Activated T-cell treated with anti-CD3 and anti-CD28 coated beads for 48 hours (primary cell): ENCODE measurements around the gene MEF2B.
"Not testable (repeated sequence)": the region's sequence is repeated elsewhere in the genome, so short reads cannot be mapped to it uniquely, and the experiment has no call there.

Experiments used
- DNase-seq: peaks from one replicate; pipeline ENCODE4 v3.0.0-alpha.2; 2020; ENCODE audit warnings: low read depth

Gene MEF2B

DNA sequence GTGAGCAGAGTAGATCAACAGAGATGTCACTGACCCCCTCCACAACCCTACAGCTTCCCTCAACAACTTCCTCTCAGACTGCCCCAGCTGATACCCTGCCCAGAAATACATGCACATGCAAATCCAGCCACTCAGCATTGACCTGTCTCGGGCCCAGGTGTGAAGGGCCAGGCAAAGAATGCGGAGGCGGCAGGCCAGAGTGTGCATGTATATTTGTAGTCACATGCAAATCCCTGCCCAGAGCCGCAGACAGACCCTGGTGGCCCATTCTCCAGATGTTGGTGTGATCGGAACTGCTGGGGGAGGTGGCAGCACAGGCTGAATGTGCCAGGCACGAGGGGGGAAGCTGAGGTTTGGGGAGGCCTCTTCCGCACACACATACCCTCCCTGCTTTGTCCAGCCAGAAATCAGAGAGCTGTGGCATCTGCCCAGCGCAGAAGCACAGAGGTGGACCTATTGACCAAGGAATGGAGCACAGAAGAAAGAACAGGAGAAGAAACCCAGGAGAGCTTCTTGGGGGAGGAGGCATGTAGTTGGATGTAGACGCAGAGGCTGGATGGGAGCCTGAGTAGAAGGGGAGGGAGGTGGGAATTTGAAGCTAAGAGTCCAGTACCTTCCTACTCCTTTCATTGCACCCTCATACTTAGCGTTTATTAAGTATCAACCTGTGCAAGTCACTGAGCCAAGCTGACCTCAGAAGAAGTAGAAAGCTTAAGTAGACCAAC lies 14.4 kb downstream of the MEF2B start:
- DNase-seq: no peak

DNA sequence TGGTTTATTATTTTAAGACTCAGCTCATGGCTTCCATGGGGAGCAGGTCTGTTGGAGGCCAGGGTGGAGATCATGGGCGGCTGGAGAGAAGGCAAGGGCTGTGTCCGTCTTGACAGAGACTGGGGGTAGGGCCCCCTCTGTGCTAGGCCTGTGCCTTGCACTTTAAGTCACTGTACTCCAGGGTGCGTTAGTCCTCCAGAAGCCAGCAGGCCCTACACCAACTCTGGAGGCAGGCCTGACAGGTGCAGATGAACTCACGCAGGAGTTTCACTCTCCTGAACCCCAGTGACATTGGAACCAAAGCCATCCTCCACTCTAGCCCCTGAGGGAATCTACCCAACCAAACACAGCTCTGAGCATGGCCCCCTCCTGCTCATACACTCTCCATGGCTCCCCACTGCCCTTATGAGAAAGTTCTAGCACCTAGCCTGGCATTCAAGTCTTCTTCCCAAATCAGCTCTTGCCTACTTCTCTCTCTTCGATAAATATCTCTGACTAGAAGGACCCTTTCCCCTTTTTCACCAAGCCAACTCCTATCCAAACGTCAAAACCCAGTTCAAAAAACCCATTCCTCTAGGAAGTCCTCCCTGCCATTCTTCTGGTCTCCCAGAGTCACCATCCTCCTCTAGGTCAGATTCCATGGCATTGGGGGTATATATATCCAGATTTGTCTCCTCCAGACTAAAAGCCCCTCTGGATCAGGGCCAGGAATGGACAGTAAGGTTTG lies 15.1 kb downstream of the MEF2B start:
- DNase-seq: no peak

DNA sequence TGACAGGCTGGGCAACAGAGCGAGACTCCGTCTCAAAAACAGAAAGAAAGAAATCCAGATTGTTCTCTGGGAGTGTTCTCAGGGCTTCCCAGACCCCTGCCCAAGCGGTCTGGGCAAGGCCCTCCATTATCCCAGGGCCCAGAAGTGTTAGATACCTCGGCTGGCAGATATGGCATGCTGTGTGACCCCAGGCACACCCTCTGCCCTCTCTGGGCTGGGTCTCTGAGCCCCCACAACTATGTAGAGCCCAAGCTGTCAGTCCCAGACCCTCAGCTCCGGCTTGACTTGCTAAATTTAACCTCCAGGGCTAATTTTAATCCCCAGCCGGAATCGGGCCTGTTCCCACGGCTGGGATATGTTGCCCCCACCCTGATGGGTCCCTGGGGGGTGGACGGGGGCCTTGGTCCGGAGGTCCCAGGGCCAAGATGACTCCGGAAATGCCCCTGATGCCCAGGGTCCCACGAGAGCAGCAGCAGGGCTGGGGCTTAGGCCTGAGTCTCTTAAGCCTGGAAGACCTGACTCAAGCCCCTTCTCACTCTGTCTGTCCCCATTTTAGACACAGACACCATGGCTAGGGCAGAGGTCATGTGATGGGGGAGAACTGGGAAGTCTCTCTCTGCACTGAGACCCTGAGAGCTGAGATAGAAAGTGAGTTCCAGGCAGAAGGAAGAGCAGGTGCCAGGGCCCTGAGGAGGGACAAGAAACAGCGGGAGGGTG lies 17.2 kb downstream of the MEF2B start:
- no peak for DNase-seq

DNA sequence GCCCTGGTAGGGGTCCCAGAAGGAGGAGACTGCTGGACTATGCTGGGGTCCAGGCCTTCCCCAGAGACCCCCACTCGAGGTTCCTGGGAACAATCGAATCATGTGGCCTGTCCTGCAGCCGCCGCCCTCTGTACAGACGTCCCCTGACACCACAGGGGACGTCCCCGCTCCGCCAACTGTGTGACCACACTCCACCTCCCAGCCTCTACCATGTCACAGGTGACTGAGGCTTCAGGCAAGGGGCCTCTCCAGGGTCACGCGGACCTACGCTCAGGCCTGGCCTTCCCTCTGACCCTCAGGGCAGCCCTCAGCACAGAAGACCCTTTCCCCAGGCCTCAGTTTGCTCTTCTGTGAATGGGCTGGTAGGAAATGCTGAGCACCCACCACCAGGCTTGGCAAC lies 18.6 kb downstream of the MEF2B start:
- DNase-seq: no peak

DNA sequence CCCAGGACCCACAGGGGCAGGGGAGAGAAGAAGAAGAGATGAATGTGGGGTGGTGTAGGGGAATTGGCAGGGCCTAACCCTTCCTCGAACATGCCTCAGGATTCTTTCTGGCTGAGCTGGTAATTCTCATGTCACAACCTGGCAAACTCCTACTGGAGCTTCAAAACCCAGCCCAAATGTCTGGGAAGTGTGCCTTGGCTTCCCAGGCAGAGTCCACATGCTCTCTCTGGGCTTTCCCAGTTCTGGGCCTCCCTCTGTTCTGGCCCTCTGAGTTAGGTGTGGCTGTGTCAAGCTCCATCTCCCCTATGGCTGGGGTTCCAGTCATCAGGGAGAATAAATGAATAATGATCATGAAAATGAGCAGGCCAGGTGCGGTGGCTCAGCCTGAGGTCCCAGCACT lies 20.6 kb downstream of the MEF2B start:
- no peak for DNase-seq

DNA sequence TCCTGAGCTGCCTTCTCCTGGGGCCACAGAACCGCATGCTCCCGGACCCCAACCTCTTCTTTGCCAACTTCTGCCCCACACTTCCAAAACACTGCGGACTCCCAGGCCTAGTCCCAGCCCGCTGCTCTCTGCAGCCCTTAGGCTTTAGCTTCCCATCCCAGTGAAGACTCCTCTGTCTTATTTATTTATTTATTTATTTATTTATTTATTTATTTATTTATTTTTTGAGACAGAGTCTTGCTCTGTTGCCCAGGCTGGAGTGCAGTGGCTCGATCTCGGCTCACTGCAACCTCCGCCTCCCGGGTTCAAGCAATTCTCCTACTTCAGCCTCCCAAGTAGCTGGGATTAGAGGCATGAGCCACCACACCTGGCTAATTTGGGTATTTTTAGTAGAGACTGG lies 21.6 kb downstream of the MEF2B start:
- not testable (repeated sequence) for DNase-seq

DNA sequence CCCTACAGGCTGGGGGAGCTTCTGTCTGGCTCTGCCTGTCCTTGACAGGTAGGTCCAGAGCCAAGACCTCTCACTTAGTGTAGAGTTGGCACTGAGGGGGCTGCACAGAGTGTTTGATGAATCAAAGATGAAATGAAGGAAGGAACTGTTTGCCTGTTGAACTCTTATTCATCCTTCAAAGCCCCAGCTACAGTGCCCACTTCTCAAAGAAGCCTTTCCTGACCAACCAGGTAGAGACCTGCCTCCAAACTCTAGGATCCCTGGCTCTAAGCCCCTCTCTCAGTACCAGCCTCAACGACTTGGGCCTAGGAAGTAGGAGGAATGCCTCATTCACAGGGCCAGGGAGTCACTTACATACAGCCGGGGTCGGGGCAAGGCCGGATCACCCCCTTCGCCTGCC lies 22.7 kb downstream of the MEF2B start:
- no peak for DNase-seq

DNA sequence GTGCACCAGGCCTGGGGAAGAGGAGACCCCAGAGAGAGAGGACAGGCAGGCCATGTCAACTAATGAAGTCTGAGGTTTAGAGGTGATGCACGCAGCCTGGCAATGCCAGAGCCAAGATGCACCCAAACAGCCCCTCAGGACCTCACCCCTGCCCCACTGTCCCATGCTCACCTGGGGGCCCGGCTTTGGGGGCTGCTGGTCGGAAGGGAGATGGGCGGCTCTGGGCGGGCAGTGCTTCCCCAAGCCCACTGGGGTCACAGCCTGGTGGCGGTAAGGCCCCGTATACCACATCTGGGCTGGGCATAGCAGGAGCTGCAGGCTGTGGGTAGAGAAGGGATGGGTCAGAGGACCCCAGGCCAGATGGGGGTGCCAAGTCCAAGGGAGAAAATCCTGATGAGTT lies 23.2 kb downstream of the MEF2B start:
- DNase-seq: no peak

DNA sequence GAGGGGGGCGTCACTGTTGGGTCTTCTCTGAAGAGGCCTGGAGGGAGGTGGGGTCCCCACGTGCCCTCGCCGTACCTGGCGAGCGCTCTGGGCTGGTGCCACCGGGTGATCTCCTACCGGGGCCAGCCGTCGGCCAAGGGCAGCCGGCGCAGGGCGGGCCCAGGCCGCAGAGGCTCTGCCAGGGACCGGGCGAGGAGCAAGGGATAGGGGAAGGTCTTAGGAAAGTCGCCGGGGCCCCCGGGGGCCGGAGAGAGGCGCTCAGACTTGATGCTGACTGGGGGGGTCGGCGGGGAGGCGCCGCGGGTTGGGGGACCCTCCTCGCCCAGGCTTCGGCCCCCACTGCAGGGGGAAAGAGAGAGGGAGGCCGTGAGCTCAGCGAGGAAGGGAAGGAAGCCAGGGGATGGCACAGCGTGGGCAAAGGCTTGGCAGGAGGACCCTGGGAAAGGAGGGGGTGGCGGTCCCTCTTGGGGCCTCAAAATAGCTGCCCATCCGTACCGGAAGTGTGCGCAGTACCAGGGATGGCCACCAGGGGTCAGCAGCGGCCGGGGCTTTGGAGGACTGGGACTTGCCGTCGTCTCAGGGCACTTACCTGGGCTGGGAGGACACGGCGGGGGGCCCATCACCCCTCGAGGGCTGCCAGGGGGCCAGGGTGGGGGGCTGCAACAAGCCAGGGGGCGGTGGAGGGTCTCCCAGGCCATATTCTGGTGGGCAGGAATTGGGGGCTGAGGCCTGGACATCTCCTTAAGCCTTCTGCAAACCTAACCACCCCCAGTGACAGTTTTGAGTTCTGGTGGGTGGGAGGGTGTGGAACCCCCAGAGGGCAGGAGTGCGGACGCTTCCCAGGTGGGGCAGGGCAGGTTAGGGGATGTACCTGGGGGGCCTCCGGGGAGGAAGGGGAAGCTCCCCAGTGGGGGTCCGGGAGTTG lies 24.1 kb downstream of the MEF2B start:
- peak; percentile 80 for DNase-seq

DNA sequence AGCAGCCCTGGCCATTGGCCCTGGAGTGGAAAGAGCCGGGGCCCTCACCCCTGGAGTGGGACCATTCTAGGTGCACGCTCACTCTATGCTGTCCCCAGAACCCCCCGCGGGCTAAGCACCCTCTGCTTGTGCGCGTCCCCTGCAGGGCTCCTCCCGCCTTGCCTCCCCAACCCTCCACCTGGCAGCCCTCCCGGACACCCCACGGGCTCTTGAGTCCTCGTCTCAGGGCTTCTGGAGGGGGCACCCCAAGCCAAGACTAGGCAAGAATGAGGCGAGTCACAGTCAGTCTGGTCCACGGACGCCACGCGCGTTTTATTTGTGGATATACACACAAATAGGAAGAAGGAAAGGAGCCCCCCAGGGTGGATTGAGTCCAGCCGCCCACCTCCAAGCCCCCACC lies 24.8 kb downstream of the MEF2B start:
- DNase-seq: no peak

DNA sequence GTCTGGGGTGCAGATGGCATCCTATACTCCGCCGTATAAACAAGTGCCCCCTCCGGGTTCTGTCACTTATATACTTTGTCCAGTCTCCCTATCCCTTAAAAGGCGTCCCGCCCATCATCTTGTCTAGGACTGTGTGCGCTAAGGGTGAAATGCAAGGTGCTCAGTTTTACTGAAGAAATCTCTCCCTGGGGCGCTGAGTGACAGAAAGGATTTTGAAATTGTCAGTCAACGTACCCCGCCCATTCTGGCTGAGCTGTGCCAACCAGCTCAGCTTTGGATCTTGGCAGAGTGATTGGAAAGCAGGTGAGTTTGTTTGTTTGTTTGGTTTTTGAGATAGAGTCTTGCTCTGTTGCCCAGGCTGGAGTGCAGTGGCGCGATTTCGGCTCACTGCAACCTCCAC lies 27.7 kb downstream of the MEF2B start:
- no peak for DNase-seq

DNA sequence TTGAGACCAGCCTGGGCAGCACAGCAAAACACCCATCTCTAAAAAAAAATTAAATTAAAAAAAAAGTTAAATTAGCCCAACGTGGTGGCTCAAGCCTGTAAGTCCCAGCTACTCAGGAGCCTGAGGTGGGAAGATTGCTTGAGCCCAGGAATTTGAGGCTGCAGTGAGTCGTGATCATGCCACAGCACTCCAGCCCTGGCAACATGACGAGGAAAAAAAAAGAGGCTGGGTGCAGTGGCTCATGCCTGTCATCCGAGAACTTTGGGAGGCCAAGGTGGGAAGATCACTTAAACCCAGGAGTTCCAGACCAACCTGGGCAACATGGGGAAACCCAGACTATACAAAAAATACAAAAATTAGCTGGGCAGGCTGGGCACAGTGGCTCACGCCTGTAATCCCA lies 29.6 kb downstream of the MEF2B start:
- no peak for DNase-seq

DNA sequence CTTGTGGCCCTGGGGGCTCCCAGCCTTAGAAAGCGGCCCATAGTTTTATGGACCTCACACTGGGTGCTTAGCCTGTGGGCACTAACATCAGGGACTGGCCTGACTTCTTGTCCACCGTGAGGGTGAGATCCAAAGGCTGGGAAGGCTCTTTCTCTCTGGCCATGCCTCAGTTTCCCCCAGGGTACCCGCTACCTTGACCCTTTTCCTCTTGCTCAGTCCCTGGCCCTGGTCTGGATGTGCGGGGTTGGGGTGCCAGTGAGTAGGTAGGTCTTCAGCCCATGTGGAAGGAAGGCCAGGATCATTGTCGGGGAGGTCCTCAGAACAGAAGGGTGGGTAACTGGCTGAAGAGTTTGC lies 30.2 kb downstream of the MEF2B start:
- no peak for DNase-seq

DNA sequence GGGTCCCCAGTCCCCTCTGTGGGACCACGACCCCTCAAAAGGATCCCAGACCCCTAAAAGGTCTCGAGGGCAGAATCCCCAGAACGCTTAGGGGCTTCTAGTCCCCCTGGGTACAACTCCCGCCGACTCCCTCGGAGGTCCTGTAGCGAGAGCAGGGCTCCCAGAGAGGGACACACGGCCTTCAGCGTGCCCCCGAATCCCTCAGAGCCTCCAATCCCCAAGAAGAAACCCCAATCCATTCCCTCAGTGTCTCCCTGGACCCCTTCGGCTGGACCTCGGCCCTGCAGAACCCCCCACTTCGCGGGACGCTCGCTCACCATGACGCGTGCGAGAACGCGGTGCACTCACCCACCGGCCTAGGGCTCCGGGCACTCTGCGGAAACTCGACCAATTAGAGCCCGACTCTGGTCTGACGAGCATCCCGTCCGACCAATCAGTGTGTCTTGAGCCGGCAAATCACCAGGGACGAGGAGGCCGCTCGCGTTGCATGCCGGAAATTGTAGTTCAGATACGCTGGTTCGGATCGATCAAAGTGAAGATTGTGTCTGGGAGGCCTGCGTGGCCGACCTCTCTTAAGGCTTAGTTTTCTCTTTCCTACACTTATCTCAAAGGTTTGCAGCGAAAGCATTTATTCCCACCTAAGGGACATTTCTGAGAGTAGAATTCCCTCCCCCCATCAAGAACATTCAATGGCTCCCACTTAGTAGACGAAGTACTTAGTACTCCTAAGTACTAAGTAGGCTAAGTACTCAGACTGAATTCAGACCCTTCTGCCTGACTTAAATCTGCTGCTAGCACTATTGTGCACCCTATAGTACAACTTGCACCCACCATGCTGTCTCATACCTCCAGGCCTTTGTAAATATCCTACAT lies 31.7 kb downstream of the MEF2B start, which contains the start of gene TMEM161A:
TSS of gene TMEM161A (minus strand) at position 370 of the 873 bp plus-strand sequence. CDS start at position 320, 50 bp downstream.
- DNase-seq: peak; percentile 93

DNA sequence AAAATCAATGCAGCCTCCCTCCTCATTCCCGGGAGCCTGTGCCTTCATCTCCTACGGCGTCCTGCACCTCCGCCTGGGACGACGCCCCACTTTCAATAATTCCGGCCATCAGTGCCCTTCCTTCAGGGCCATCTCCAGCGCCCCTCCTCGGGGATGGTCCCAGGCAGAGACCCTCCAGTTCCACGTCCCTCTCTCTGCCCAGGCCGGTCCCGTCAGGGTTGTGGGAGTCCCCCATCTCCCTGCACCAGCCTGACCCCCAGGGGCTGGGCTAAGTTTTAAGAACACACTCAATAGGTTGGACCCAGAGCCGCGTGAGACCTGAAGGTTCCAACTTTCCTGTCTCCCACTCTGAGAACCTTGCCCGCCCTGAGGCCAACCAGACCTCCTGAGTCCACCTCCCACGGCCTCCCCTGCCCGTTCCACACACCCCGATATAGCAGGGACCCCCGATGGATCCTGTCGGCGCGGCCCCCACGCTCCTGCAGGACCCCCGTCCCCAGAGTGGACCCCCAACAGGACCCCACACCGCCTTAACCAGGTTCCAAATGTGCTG lies 32.4 kb downstream of the MEF2B start:
- no peak for DNase-seq

DNA sequence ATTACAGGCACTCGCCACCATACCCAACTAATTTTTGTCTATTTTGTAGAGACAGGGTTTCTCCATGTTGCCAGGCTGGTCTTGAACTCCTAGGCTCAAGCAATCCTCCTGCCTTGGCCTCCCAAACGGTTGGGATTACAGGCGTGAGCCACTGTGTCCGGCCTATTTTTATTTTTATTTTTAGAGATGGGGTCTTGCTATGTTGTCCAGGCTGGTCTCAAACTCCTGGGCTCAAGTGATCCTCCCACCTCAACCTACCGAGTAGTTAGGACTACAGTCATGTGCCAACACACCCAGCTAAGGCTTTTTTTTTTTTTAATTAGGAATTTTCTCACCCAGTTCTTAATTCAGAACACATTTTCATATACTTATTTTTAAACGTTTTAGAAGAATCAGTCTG lies 34.4 kb downstream of the MEF2B start:
- not testable (repeated sequence) for DNase-seq

DNA sequence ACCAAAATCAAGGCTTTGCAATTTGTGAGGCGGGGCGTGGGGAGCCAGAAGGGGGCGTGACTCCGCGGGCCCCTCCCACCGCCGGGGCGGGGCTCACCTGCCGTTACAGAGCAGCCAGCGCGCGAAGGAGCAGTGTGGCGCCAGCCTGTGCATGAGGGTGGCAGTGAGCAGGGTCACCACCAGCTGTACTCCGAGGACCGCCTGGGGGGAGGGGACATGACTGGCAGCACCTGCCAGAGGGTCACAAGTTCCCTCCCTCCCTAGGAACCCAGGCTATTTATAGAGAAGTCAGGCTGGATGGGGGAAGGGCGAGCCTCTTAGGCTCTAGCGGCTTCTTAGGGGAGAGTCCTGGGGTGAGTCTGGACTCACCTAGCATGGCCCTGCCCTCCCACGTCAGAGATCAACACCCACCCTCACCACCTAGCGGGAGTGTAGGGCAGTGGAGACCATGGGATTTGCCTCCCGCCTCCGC lies 35.3 kb downstream of the MEF2B start:
- peak; percentile 43 for DNase-seq

DNA sequence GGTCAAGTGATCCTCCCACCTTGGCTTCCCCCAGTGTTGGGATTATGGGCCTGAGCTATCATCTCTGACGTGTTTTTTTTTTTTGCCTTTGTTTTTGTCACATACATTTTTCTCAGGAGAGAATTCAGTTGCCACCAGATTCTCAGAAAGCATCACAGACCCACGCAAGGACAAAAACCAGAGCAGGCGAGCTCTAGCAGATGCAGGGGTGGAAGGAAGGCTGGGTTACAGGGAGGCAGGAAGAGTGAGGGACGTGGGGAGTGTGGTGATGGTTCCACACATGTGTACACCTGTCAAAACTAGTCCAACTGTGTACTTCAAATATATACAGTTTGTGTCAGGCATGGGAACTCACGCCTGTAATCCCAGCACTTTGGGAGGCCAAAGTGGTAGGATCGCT lies 36.1 kb downstream of the MEF2B start:
- no peak for DNase-seq

DNA sequence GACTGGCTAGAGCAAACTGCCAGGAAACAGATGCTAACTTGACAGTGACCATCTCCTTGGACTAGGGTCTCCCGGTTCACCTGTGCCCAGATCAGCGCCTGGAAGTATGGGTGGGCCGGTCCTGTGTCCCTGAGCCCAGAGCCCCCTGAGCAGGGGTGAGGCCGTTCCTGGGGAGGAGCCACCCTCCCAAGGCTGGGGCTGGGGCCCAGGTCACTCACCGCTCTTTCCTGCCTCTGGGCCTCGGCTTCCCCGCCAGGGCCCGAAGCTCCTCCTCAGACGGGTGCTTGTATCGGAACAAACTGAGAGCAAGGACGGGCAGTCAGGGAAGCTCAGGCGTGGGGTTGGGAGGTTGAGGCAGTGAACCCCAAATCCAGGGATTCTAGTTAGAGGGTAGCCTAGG lies 37.2 kb downstream of the MEF2B start:
- DNase-seq: no peak

DNA sequence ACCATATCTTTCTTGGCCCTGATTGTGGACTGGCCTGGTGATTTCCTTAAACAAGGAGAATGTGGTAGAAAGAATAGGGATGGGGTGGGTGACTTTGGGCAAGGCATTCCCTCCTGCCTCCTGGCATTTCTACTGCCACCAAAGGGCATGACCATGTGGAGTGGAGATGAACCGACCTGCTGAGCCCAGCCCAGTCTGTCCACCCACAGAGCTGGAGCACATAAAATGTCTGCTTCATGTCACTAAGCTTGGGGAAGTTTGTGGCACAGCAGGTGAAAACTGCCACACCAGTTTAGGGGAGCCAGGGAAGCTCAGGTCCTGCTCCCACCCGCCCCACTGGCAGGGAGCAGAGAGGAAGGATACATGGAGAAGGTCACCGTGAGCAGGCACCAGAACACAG lies 38.1 kb downstream of the MEF2B start:
- no peak for DNase-seq

DNA sequence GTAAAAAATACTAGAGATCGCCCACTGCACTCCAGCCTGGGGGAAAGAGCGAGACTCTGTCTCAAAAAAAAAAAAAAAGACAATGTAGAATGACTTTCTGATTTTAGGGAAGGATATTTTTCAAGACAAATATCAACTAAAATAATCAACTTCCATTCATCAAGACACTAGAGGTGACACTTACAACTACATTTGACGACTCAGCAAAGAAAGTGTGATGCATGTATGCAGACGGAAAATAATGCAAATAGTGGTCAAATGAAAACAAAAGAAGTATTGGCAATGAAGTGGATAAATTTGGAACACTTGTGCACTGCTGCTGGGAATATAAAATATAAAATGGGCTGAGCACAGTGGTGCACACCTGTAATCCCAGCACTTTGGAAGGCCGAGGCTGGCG lies 44.0 kb downstream of the MEF2B start:
- DNase-seq: no peak
